Activated naive CD4-positive, alpha-beta T cell treated with anti-CD3 and anti-CD28 coated beads for 36 hours (primary cell): ENCODE results near the gene FSTL4. TPM values are rescaled to one million over a fixed set of nuclear protein-coding genes. Genes with fewer than 3 reads are reported as not detected.

Source experiments
- CTCF ChIA-PET: fragments of 350-600 bp; sonication (Branson Sonifier 250); formaldehyde crosslinking; loops from one replicate; lab custom pipeline; 2021; ENCODE audit warnings: antibody characterized with exemption; lab: Charles Lee
- DNase-seq: peaks from one replicate; pipeline ENCODE4 v3.0.0-alpha.2; 2020
- H3K27ac Mint-ChIP-seq: one replicate; pipeline ENCODE4 v1.8.0; 2021; ENCODE audit warnings: mild to moderate bottlenecking, mixed read lengths
- H3K27me3 Mint-ChIP-seq: one replicate; pipeline ENCODE4 v1.8.0; 2021; ENCODE audit warnings: low read depth, mixed read lengths
- H3K36me3 Mint-ChIP-seq: one replicate; pipeline ENCODE4 v1.8.0; 2021; ENCODE audit warnings: low read depth, mixed read lengths
- H3K4me1 Mint-ChIP-seq: one replicate; pipeline ENCODE4 v1.8.0; 2021; ENCODE audit warnings: low read depth, mixed read lengths
- H3K4me3 Mint-ChIP-seq: one replicate; pipeline ENCODE4 v1.8.0; 2021; ENCODE audit warnings: mild to moderate bottlenecking, moderate library complexity, mixed read lengths
- H3K9me3 Mint-ChIP-seq: one replicate; pipeline ENCODE4 v1.8.0; 2021; ENCODE audit warnings: mixed read lengths
- intact Hi-C: fragments of 100-400 bp; cut with micrococcal nuclease; formaldehyde crosslinking; loops from one replicate; pipeline ENCODE4 v1.15.1; 2023
- total RNA-seq, 2 experiments: library from RNA; stranded (reverse); gene quantifications; one replicate each; pipeline ENCODE4 v1.2.3, GENCODE V29; 2021

FSTL4 gene
- total RNA-seq, 2 experiments from 2014 or later = 0.29 to 0.30 TPM

- intact Hi-C loops = no loop called here
- peaks cover 3% of the 10 kb centered on the region for H3K27me3 Mint-ChIP-seq
- no peaks in the 10 kb centered on the region for H3K4me1 Mint-ChIP-seq
- H3K27ac Mint-ChIP-seq = no peak overlapping the region
- no peak for DNase-seq
- CTCF ChIA-PET = interaction anchor here (0.5 kb wide), 1 partner anchor 183 kb away, joined by 3 read pairs; no protein-coding TSS in a partner anchor
- no peak overlapping the region for H3K4me3 Mint-ChIP-seq
- H3K36me3 Mint-ChIP-seq = no peaks in the 10 kb centered on the region
- peaks cover 2% of the 10 kb centered on the region for H3K9me3 Mint-ChIP-seq
Measured at GRCh38 chr5:133341296-133341695, 271.0 kb downstream of the FSTL4 start.

GRCh38 chr5:133340822-133341221, 271.5 kb downstream of the FSTL4 start:
- no peaks in the 10 kb centered on the region for H3K36me3 Mint-ChIP-seq
- H3K27me3 Mint-ChIP-seq = peaks cover under 1% of the 10 kb centered on the region
- intact Hi-C loops = no loop called here
- CTCF ChIA-PET = interaction anchor here (0.6 kb wide), 1 partner anchor 84 kb away, joined by 3 read pairs; no protein-coding TSS in a partner anchor
- no peak overlapping the region for H3K27ac Mint-ChIP-seq
- H3K9me3 Mint-ChIP-seq = peaks cover under 1% of the 10 kb centered on the region
- no peak overlapping the region for H3K4me3 Mint-ChIP-seq
- no peak for DNase-seq
- H3K4me1 Mint-ChIP-seq = no peaks in the 10 kb centered on the region

GRCh38 chr5:133340002-133340755, 272.2 kb downstream of the FSTL4 start:
- CTCF ChIA-PET = interaction anchor here (0.6 kb wide), 1 partner anchor 85 kb away, joined by 3 read pairs; no protein-coding TSS in a partner anchor
- no peak for DNase-seq
- H3K27ac Mint-ChIP-seq = no peak overlapping the region
- H3K4me3 Mint-ChIP-seq = no peak overlapping the region
- H3K9me3 Mint-ChIP-seq = no peaks in the 10 kb centered on the region
- H3K36me3 Mint-ChIP-seq = no peaks in the 10 kb centered on the region
- intact Hi-C loops = no loop called here
- no peaks in the 10 kb centered on the region for H3K27me3 Mint-ChIP-seq
- H3K4me1 Mint-ChIP-seq = no peaks in the 10 kb centered on the region

GRCh38 chr5:133338504-133339355, 273.6 kb downstream of the FSTL4 start:
- Mint-ChIP-seq H3K9me3 (no peaks in the 10 kb centered on the region), H3K36me3 (no peaks in the 10 kb centered on the region), H3K27ac (no peak overlapping the region), H3K4me3 (no peak overlapping the region), H3K27me3 (no peaks in the 10 kb centered on the region), H3K4me1 (no peaks in the 10 kb centered on the region)
- intact Hi-C loops = no loop called here
- CTCF ChIA-PET = interaction anchor here (1.3 kb wide), 1 partner anchor 18 kb away, joined by 3 read pairs; no protein-coding TSS in a partner anchor
- DNase-seq = no peak

- no peak for DNase-seq
- CTCF ChIA-PET = interaction anchor here (1.3 kb wide), 1 partner anchor 18 kb away, joined by 3 read pairs; no protein-coding TSS in a partner anchor
- H3K9me3 Mint-ChIP-seq = no peaks in the 10 kb centered on the region
- peaks cover under 1% of the 10 kb centered on the region for H3K4me1 Mint-ChIP-seq
- H3K4me3 Mint-ChIP-seq = no peak overlapping the region
- no peaks in the 10 kb centered on the region for H3K36me3 Mint-ChIP-seq
- H3K27me3 Mint-ChIP-seq = no peaks in the 10 kb centered on the region
- intact Hi-C loops = no loop called here
- H3K27ac Mint-ChIP-seq = no peak overlapping the region
Measured at GRCh38 chr5:133337795-133338445, 274.4 kb downstream of the FSTL4 start.

- peaks cover 10% of the 10 kb centered on the region for H3K4me1 Mint-ChIP-seq
- H3K36me3 Mint-ChIP-seq = no peaks in the 10 kb centered on the region
- H3K27me3 Mint-ChIP-seq = no peaks in the 10 kb centered on the region
- CTCF ChIA-PET = interaction anchor here (1.3 kb wide), 1 partner anchor 17 kb away, joined by 3 read pairs; no protein-coding TSS in a partner anchor
- no peaks in the 10 kb centered on the region for H3K9me3 Mint-ChIP-seq
- no peak overlapping the region for H3K27ac Mint-ChIP-seq
- H3K4me3 Mint-ChIP-seq = no peak overlapping the region
- no peak for DNase-seq
- intact Hi-C loops = no loop called here
Measured at GRCh38 chr5:133336969-133337410, 275.4 kb downstream of the FSTL4 start.

- DNase-seq = no peak
- Mint-ChIP-seq H3K4me1 (peaks cover 16% of the 10 kb centered on the region), H3K9me3 (no peaks in the 10 kb centered on the region), H3K27me3 (no peaks in the 10 kb centered on the region), H3K4me3 (no peak overlapping the region), H3K27ac (no peak overlapping the region), H3K36me3 (no peaks in the 10 kb centered on the region)
- intact Hi-C loops = no loop called here
- CTCF ChIA-PET = no interaction called here
Measured at GRCh38 chr5:133336121-133336968, 276.0 kb downstream of the FSTL4 start.

- CTCF ChIA-PET = no interaction called here
- Mint-ChIP-seq H3K36me3 (no peaks in the 10 kb centered on the region), H3K27me3 (no peaks in the 10 kb centered on the region), H3K27ac (no peak overlapping the region), H3K9me3 (no peaks in the 10 kb centered on the region), H3K4me1 (peaks cover 18% of the 10 kb centered on the region), H3K4me3 (no peak overlapping the region)
- DNase-seq = no peak
- intact Hi-C loops = no loop called here
Measured at GRCh38 chr5:133334796-133335639, 277.3 kb downstream of the FSTL4 start.

- no peaks in the 10 kb centered on the region for H3K27me3 Mint-ChIP-seq
- H3K27ac Mint-ChIP-seq = no peak overlapping the region
- no peak for DNase-seq
- H3K4me1 Mint-ChIP-seq = peaks cover 18% of the 10 kb centered on the region
- CTCF ChIA-PET = no interaction called here
- intact Hi-C loops = no loop called here
- no peaks in the 10 kb centered on the region for H3K9me3 Mint-ChIP-seq
- H3K4me3 Mint-ChIP-seq = no peak overlapping the region
- H3K36me3 Mint-ChIP-seq = no peaks in the 10 kb centered on the region
Measured at GRCh38 chr5:133333326-133334150, 278.8 kb downstream of the FSTL4 start.

GRCh38 chr5:133332439-133333024, 279.8 kb downstream of the FSTL4 start:
- DNase-seq = no peak
- no peaks in the 10 kb centered on the region for H3K9me3 Mint-ChIP-seq
- no peaks in the 10 kb centered on the region for H3K27me3 Mint-ChIP-seq
- H3K4me1 Mint-ChIP-seq = peaks cover 18% of the 10 kb centered on the region
- H3K36me3 Mint-ChIP-seq = no peaks in the 10 kb centered on the region
- CTCF ChIA-PET = no interaction called here
- no peak overlapping the region for H3K27ac Mint-ChIP-seq
- no peak overlapping the region for H3K4me3 Mint-ChIP-seq
- intact Hi-C loops = loop anchor here (1.0 kb wide), 1 partner anchor 10 kb away; no protein-coding TSS in a partner anchor
